Amniotic stem cell (primary cell): ENCODE measurements around the gene CPLX3.

Experiments used
- DNase-seq: peaks from one replicate; lab custom pipeline; 2025; lab: John Stamatoyannopoulos, UW

The CPLX3 gene

DNA sequence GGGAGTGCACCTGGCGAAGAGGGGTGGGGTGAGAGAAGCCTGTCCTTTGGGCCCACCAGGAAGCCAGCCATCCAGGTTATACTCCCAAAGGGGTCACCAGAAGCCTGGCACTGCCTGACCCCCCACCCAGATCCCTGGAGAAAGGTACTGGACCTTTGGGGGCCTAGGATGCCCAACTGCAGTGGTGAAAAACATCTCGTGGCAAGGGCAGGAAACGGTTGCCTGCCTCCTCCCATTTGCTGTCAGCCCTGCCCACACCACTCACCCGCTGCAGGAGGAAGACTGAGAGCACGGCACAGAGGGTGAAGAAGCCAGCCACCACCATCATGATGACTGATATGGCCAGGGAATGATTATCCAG is 18.8 kb downstream of the CPLX3 start:
- DNase-seq: no peak

- no peak for DNase-seq
Observed at GRCh38 chr15:74845581-74845980, 19.2 kb downstream of the CPLX3 start.

DNA sequence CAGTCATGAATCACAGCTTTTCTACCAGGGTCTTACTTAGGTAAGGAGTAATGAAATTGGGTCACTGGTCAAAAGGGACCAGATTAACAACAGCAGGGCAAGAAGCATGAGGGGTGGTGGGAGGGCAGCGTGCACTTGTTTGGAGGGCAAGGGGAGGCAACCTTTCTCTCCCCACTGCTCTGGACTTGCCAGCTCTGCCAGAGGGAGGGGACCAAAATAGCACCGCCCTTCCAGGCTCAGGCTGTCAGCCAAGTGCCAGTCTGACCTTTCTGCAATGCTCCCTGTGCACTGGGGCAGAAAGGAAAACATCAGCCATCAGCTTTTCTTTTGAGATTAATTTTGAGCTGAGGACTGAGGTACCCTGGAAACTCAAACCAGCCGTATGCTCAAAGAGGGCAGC is 21.0 kb downstream of the CPLX3 start:
- no peak for DNase-seq

- no peak for DNase-seq
Observed at GRCh38 chr15:74850393-74850792, 24.0 kb downstream of the CPLX3 start.

DNA sequence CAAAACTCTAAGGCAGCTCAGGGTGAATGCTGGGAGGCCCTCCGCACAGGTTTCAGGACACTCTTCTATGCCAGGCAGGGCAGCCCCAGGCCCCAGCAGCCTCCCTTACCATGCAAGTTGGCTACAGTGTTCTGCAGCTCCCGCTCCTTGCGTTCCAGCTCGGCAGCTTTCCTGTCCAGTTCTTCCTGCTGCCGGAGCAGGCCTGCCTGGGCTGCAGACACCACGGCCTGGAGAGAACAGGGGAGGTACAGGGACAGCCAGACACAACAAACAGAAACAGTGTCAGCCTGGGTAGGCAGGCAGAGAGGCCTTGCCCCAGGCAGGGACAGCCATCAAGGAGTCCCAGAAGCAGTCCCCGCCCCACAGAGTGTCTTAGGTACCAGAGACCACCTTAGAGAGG is 25.5 kb downstream of the CPLX3 start:
- DNase-seq: no peak

DNA sequence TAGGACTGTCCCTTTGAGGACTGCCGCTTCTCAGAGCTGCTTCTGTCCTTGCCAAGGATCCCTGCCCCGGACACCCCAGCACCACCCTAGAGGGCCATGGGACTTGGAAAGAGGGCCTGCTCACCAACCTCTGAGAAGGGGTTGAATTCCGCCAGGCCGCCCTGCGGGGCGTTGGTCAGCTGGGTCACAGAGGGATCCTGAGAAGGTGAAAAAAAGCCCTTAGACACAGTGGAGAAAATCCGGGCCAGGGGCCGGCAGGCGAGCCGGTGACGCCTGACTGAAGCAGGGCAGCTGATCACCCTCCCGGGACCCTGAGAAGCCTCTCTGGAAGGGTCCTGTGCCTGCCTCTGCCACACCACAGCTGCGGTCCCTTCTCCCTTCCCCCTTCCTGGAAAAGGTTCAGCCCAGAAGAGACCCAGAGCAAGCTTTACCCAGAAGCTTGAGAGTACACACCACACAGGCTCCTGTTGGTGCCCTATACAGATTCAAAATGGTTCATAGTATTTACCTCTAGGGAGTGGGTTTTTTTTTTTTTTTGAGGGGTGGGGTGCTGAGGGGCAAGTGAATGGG is 28.1 kb downstream of the CPLX3 start:
- DNase-seq: no peak

DNA sequence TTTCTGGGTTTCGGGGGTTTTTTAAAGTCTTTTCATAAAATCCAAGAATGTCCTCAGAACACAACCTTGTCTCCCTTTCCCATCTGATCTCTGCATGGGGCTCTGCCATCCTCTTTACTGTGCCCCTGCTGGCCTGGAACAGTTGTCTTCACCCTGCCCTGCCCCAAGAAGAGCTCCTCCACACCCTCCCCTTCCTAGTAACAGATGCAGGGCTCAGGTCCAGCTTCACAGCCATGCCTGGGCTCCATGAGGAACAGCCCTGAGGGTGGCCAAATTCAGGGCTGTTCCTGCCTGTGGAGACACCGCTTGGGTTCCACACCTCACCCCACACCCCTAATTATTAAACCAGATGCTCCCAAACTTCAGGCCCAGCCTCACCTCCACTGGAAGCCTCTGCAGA is 29.4 kb downstream of the CPLX3 start:
- no peak for DNase-seq

GRCh38 chr15:74856537-74856936 is 30.1 kb downstream of the CPLX3 start:
- no peak for DNase-seq

GRCh38 chr15:74857082-74857655 is 30.7 kb downstream of the CPLX3 start:
- DNase-seq: no peak

DNA sequence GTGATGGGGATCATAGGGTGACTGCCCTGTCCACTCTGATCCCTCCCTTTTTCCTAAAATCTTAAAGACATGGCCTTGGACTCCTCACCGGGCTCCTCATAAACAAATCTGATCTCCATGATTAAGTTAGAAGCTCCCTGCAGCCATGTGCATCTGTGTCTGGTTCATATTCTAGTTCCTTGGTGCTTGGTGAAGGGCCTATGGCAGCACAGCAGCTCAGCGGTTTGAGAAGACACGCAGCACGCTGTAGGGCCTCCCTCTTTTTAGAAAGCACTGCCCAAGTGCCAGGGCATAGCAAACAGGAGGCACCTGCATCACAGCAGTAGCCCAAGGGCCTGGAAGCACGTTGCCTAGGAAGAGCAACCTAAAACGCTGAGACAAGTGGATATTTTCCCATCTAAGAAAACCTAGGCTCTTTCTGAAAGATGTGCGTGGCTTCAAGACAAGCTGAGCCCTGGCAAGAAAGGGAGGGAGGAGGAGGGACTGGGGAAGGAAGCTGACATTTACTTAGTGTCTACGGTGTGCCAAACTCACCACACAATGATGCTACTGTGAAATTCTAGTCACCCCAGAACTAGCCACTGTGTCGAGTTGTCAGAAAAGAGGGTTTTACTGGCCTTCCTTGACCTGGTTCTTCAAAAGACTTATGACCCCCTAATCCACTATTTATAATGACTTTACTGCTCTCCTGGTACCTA is 31.4 kb downstream of the CPLX3 start:
- DNase-seq: no peak

DNA sequence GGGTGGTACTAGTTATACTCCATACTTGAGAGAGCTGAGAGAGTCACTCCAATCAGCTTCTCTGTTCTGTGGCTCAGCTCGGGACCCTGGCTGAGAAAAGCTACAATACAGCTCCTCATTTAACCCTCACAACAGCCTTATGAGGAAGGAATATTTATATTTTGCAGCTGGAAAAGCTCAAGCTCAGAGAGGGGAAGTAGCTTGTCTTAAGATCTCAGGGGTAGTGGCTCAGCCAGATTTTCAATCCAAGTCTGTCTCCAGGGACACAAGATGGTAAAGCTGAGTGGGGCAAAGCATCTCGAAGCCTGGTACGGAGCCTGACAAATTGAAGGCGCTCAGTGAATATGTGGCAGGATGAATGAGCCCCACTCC is 31.9 kb downstream of the CPLX3 start:
- no peak for DNase-seq

DNA sequence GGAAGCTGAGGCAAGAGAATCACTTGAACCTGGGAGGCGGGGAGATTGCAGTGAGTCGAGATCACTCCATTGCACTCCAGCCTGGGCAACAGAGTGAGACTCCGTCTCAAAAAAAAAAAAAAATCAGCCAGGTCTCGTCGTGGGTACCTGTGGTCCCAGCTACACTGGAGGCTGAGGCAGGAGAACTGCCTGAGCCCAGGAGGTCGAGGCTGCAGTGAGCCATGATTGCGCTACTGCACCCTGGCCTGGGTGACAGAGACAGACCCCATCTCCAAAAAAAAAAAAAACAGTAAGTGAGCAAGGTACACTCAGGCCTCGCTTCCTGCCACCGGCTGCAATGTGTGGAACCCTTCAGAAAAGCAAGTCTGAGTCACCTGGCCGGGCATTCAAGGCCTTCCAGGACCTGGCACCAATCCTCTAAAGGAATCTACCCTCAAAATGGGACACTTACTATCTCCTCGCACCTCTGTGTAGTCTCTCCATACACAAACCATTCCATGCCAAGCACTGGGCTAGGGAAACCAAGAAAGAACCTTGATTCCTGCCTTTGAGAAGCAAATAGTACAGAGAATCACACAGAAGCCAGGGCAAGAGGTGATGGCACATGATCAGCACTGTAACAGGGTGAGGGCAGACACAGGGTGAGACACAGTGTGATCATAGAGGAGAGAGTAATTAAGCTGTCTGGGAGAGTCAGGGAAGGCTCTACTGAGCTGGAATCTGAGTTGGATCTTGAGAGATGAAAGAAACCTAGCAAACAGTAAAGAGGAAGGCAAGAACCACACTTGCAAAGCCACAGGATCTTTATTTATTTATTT is 37.0 kb downstream of the CPLX3 start:
- no peak for DNase-seq

DNA sequence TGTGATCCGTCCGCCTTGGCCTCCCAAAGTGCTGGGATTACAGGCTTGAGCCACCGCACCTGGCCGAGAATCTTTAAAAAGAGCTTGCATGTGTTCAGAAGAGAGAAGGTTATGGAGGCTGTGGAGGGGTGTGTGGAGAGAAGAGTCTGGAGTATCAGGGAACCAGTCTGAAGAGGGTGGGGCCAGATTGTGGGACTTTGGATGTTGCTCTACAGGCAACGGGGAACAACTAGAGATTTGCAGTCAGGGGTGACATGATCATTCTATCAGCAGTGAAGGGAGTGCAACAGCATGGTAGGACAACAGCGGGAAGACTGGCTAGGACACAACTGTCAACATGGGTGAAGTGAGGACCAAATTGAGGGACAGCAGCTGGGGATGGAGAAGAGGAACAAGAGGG is 37.9 kb downstream of the CPLX3 start:
- DNase-seq: no peak

- DNase-seq: no peak
Observed at GRCh38 chr15:74865316-74865715, 38.9 kb downstream of the CPLX3 start.

- DNase-seq: peak; percentile 29
Observed at GRCh38 chr15:74866090-74866489, 39.7 kb downstream of the CPLX3 start.

GRCh38 chr15:74867466-74868038 is 41.1 kb downstream of the CPLX3 start:
- DNase-seq: no peak

- DNase-seq: no peak
Observed at GRCh38 chr15:74868059-74868458, 41.6 kb downstream of the CPLX3 start.

DNA sequence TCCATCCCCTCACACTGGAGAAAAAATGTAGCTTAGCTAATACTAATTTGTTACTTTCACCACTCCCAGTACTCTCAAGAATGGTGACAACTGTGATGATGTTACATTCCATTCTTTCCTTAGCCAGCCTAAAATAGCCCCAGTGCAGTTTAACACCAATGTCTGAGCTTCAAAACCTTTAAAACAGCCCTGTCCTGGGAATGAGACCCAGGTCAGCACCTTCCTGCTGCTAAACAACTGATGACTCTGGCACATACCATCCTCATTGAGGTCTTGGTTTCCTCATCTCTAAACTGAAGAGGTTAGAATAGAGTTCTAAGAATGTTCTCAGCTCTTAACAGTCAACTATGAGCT is 42.9 kb downstream of the CPLX3 start:
- no peak for DNase-seq

DNA sequence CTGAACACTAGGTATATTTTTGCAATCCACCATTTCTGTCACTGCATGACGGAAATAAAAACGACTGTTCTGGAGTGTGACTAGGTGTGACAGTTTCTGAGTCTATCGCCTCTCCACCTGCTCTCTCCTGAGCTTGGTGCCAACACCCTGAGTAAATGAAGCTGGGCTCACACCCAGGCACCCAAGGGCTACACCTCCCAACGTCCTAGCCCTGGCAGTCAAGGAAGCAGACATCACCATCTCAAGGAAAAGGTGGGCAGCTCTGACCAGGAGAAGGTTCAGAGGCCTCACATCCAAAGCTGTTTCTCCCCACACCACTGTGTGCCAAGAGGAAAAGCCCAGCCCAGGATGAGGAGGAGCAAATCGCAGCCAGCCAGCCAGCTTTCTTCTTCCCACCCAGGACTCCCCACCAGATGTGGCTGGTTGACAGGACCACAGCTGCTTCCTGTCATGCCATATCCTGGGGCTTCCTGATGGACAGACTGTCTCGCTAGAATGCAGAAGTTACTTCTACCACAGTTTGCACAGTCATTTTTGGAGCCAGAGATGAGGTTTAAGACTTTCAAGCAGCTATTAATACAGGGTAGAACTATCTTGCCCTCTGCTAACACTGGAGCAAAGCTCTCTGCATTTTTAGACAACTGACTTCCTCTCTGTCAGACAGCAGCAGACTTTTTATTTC is 43.4 kb downstream of the CPLX3 start:
- no peak for DNase-seq

GRCh38 chr15:74870436-74871215 is 44.2 kb downstream of the CPLX3 start:
- DNase-seq: no peak

DNA sequence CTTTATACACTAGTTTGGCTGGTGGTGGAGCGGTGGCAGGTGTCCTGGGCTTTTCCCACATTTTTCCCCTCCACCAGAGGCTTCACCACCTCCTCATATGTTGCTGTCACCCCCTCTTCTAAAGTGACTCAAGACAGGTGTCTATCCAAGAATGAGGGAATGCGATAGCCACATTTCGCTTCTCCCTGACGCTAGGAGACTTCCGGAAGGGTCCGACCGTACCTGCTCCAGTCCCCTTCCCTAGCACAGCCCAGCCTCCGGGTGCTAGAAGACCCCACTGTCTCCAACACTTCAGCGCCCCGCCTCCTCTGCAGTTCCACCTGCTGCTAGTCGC is 46.2 kb downstream of the CPLX3 start:
- DNase-seq: no peak
